Gastroesophageal sphincter (tissue), 3 donors: ENCODE results near the gene KLF13.
"Not testable (repeated sequence)": the region's sequence is repeated elsewhere in the genome, so short reads cannot be mapped to it uniquely, and the experiment has no call there.

Experiments
- CTCF ChIP-seq, 4 experiments: fragments of 200-600 bp in 2 of 4; fragments of 450-650 bp in 2 of 4; sonication (generic) in 1 of 4; IDR thresholded peaks; one replicate each; pipeline ENCODE4 v1.5.1; 2017 to 2019; ENCODE audit warnings: antibody characterized with exemption in 4 of 4, mild to moderate bottlenecking in 2 of 4, moderate library complexity in 2 of 4
- POLR2AphosphoS5 ChIP-seq: sonication (generic); formaldehyde crosslinking; IDR thresholded peaks from one replicate; pipeline ENCODE4 v1.6.1; 2017; ENCODE audit warnings: antibody characterized with exemption

- not testable (repeated sequence) for TF ChIP-seq POLR2AphosphoS5; CTCF (IDR thresholded peaks at IDR 0.05)
Measured at GRCh38 chr15:31356097-31356496, 29.5 kb downstream of the KLF13 start.
